Germinal center (tissue), 1 donor: ENCODE results near the gene SIAH1.
"Not testable (repeated sequence)": the region's sequence is repeated elsewhere in the genome, so short reads cannot be mapped to it uniquely, and the experiment has no call there.

Experiments used
- DNase-seq: peaks from one replicate; pipeline ENCODE4 v3.0.0; 2012; ENCODE audit warnings: mixed read lengths, low spot score

SIAH1 gene

DNA sequence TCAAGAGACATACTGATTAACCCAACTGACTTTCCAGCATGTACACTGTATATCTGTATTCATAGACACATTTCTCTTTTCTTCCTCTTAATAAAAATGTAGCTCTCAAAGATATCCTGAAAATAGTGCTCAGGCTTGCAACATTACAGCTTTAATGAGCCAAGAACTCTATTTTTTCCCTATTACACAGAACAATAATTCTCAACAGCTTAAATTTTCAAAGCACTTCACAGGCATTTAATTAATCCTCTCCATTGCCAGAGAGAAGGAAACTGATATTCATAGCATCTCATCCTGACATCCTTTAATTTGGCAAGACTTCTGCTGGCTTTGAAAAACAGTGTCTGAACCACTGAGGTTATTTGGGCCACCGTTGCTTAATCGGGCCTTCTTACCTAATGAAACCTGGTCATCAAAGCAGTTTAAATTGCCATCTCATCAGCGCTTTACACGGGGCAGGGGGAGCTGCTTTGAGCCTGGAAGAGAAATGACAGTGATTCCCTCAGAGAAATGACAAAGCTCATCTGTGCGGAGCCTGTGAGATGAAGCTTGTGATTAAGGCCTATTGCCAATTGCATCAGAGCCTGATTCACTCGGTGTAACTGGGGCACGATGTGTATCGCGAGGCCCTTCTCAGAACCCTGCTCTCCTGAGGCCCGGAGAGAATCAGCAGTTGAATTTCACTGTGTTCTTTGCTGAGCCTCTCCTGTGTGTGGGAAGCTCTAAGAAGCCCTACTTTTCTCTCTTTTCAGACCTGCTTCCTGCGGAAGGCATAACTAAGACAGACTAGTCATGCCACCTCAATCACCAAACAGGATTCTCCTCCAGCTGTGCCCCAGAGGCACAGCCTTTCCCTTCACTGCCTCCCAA lies 8.5 kb upstream of the SIAH1 start:
- DNase-seq: no peak

DNA sequence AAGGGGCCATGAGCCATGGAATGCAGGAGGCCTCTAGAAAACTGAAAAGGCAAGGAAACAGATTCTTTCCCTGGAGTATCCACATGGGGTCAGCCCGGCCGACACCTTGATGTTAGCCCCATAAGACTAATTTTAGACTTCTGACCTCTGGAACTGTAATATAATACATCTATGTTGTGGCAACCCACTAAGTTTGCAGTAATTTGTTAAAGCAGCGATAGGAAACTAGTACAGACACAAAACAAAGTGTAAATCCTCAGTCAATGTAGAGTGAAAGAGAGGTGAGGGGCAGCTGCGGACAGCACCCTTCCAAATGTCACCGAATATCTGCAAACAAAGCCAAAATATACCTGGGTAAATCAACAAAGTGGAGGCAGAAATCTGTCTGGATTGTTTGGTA lies 7.2 kb upstream of the SIAH1 start:
- DNase-seq: no peak

DNA sequence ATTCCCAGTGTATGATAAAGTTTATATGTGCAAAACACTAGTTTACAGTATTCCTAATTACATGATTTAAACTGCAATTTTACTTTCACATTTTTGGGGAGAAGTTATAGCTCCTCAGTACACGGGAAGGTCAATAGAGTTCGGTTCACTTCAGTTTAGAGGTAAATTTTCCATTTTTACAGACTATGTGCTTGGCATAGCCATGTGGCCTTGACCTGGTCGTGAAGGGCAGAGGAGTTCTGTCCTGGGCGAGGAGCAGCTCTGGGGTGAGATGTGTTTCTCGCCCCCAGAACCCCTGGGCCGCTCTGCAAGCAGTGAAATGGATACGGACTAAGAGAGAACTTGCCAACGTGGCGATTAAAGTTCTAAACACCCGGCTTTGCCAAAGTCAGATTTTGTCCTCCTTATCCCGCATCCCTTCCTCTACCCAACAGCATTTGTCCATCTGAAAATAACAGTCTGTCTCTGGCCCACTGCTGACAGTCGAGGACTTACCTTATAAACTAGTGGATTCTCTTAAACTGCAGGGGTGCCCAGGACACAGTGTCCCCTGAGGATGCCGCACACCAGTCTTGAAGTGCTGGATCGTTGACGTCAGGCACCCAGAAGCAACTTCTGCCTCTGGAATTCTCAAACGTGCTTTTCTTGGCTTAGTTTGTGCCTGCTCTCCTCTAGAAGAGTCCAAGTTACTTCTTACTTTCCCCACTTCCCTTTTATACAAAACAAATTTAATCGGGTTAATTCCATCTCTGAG lies 1.5 kb upstream of the SIAH1 start:
- no peak for DNase-seq

DNA sequence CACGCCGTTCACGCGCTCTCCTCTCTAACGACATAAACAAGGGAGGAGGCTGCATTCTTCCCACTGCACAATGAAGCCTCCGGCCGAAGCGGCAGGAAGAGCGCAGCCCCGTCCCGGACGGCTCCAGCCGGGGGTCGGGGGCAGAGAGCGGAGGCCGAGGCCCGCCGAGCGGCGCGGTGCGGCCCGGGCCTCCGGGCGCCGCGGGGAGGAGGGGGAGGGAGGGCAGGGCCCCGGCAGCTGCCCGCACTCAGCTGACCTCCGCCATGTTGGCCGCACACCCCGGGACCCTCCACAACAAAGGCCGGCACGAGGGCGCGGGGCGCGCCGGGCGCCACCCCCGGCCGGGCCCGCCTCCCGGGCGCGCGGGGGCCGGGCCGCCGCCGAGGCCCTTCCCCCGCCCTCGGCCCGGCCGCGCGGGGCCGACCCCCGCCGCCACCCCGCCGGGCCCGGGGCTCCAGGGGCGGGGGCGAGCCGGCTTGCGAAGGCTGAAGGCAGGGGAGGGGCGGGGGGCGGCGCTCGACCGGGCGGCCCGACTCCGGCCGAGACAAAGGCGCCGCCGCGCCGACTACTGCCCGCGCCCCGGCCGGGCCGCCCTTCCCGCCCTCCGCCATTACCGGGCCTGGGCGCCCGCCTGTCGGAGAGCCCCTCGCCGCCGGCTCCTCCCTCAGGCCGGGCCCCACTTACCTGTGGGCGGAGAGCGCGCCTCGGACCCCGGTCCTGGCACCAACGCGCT lies 527 bp downstream of the SIAH1 start:
- peak; percentile 63 for DNase-seq

DNA sequence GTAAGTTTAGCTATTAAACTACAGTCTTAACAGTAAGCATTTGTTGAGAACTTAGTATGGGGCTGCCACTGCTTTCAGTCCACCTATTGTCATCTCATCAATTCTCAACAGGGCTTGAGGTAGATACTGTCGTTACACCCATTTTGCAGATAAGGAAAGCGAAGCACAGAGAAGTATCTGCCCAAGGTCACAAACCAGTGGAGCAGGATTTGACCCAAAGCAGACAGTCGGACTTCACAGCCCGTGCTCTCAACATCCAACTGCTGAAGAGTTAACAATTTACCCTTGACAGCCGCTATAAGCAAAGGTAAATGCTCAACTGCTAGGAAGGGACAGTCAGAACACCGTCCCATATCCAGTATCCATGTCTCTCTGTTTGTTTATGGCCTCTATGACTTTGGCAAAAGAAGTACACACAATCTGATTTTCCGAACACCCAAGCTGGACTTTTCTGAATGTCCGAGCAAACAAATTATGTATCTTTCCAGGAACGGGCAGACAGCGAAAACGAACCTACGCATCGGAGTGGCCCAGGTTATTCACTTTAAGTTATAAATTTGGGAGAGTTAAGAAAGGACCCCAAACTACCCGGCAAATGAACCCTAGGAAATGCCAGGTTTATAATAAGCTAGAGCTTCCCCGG lies 1.2 kb downstream of the SIAH1 start:
- DNase-seq: peak; percentile 9

DNA sequence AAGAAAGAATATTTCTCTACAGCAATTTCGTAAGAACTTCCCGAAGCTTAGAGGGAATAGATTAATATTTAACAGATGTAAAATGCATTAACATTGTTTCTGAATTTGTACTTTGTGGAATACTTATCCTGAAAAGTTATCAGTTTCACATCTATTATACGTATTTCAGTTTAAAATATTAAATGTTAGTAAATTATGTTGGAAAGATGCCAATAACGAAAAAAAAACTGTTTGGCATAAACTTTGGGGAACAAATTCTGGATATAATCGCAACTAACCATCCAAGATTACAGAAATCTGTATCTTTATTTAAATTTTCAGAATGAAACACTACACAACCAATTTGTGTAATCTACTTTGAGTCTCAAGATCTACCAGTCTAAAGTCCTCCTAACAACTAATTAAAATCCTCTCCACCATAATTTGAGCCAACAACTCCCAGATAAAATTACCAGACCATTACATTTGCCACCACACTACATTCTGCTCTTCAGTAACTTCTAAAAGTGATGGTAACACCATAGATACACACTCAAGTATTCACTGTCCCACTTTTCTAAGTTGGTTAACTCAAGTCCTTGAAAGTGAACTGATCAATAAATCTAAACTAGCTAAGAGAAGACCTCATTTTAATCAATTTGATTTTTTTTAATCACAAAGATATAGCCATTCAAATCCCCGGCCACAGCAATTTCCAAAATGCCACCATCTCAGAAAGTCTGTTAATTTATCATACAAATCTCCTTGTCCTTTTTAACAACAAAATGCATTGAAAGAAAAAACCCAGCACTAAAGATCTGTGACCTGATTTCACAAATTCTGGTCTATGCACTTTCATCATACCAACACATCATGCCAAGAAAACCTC lies 2.0 kb downstream of the SIAH1 start:
- DNase-seq: no peak

DNA sequence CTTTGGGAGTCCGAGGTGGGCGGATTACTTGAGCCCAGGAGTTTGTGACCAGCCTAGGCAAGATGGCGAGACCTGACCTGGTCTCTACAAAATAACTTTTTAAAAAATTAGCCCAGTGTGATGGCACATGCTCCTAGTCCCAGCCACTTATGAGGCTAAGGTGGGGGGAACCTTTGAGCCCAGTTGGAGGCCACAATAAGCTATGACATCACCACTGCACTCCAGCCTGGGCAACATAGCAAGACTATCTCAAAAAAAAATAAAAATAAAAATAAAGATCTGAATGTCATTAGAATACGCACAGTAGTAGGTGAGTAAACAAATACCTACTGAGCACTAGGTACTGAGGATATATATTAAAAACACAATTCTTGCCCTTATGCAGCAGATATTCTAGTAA lies 3.1 kb downstream of the SIAH1 start:
- DNase-seq: no peak

DNA sequence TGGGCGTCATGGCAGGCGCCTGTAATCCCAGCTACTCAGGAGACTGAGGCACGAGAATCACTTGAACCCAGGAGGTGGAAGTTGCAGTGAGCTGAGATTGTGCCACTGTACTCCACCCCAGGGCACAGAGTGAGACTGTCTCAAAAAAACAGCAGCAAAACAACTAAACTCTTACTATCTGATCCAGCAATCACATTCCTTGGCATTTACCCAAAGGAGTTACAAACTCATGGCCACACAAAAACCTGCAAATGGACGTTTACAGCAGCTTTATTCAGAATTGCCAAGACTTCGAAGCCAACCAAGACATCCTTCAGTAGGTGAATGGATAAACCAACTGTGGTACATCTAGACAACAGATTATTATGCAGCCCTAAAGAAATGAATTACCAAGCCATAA lies 4.0 kb downstream of the SIAH1 start:
- no peak for DNase-seq

DNA sequence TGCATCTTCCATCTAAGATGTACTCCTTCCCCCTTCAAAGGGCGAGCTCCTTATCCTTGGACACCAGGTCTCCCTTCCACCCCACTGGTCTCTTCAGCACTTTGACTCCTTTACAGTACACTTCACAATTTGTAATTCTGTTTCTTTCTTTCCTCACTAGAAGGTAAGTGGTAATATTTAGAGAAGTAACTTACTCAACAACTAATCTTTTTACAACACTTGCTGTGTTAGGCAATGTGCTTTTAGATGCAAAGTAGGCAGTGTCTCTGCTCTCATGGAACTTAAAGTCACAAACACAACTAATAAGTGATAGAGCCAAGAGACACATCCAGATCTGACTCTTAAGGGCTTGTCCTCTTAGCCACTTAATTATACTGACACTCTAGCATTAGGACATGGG lies 6.4 kb downstream of the SIAH1 start:
- no peak for DNase-seq

DNA sequence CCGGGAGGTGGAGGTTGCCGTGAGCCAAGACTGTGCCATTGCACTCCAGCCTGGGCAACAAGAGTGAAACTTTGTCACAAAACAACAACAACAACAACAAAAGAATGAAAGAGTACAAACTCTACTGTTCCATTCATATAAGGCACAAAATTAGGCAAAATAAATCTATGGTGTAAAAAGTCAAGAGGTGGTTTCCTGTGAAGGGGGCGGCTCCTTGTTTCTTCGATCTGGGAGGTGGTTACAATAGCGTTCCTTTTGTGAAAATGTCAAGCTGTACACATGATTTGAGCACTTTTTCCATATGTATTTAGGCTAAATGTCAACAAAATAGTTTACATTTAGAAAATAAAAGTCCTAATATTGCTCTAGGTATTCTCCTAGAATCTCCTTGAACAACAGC lies 6.9 kb downstream of the SIAH1 start:
- no peak for DNase-seq

DNA sequence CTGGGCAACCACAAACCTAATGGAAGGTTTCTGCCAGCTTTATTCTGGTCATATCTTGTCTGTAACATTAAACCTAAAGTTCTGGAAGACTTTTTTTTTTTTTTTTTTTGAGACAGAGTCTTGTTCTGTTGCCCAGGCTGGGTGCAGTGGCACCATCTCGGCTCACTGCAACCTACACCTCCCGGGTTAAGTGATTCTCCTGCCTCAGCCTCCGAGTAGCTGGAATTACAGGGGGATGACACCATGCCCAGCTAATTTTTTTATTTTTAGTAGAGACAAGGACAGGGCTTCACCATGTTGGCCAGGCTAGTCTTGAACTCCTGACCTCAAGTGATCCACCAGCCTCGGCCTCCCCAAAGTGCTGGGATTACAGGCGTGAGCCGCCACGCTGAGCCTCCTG lies 7.9 kb downstream of the SIAH1 start:
- not testable (repeated sequence) for DNase-seq

DNA sequence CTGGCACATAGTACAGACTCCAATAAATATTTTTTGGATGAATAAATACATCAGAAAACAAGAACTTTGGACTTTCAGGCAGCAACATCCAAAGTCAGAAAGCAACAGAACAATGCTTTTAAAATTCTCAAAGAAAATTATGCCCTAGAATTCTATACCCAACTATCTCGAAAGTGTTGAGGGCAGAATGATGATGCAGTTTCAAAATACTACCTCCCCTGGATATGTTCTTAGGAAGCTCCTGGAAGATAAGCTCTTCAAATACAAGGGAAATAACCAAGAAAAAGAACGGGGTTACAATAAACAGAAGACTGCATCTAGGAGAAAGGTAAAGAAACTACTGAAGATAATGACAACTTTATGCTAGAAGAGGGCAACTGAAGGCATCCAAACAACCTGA lies 11.0 kb downstream of the SIAH1 start:
- DNase-seq: no peak

DNA sequence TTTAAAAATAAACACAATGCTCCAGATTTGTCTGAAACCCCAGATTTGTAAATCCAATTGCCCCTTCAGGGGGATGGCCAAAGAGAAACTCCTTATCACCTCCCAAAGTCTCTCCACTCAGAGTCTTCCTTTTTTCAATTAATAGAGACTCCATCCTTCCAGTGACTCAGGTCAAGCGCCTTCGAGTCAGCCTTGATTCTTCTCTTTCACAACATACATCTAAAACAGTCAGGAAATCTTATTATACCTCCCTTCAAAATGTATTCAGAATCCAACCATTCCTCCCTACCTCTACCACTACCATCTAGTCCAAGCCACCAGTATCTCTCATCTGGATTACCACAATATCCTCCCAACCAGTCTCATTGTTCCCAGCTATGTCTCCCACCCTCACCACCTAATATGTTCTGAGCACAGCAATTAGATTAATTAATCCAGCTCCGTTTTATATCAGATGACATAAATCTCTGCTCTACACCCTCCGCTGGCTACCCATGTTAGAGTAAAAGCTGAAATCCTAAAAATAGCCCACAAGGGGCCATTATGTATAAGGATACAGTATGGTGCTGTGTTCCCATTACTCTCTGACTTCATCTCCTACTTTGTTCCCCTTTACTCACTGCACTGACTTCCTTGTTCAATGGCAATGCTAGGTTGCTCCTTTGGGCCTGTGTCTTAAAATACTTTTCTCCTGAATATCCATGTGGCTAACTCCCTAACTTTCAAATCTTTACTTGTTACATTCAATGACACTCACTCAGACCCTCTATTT lies 11.8 kb downstream of the SIAH1 start:
- DNase-seq: no peak

DNA sequence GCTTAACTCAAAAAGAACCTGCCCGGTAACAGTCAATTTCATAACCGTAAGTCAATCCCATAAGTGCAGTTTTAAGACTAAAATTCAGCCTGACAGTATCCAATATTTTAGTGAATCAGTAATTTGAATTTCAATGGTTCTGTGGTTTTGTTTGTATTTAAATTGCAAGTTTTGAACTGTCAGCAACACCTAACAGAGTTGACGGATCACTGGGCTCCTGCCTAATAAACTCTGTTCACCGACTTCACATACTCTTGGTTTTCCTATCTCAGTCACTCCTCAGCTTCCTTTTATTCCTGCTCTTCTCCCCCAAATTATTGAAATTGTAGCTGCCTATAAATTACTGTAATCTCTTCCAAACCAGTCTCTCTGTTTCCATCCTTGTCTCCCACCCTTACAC lies 12.5 kb downstream of the SIAH1 start:
- DNase-seq: no peak

DNA sequence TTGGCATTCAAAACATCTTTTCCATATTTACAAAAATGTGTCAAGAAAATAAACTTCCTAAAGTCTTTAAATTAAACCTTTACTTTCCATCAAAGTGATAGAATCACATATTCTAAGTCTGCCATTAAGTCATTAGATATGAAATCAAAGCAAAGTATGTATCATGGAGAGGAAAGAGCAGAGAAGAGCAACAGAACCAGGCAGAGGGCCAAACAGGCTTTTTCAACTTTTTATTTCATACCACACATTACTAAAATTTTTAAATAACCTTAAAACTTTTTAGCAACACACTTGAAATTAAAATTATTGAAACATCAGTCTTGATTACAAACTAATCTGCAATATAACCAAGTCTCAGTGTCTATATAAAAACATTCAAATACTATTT lies 13.8 kb downstream of the SIAH1 start:
- no peak for DNase-seq

DNA sequence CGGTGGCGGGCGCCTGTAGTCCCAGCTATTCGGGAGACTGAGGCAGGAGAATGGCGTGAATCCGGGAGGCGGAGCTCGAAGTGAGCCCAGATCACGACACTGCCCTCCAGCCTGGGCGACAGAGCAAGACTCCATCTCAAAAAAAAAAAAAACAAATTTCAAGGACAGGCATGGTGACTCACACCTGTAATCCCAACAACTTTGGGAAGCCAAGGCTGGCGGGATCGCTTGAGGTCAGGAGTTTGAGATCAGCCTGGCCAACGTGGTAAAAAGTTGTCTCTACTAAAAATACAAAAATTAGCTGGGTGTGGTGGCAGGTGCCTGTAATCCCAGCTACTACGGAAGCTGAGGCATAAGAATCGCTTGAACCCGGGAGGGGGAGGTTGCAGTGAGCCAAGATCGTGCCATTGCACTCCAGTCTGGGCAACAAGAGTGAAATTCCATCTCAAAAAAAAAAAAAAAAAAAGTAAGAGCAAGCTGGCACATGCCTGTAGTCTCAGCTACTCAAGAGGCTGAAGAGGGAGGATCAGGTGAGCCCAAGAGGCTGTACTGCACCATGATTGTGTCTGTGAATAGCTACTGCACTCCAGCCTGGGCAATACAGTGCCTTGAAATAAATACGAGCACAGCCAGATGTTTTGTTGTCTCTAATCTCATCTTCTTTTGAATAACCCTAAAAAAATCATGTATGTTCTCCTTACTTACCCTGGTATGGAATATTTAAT lies 14.4 kb downstream of the SIAH1 start:
- not testable (repeated sequence) for DNase-seq

DNA sequence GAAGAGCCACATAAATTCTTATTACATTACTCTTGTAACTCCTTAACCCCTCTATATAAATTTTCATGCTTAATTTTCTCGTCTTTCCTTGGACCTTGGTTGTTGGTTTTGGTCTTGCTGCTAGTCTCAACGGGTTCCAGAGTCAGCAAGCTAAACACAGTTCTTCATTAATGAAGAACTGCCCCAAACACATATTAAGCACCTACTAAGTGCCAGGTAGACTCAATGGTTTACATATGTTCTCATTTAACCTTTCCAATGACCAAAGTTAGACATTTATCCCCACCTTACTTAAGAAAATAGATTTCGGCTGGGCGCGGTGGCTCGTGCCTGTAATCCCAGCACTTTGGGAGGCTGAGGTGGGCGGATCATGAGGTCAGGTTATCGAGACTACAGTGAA lies 15.0 kb downstream of the SIAH1 start:
- DNase-seq: no peak

DNA sequence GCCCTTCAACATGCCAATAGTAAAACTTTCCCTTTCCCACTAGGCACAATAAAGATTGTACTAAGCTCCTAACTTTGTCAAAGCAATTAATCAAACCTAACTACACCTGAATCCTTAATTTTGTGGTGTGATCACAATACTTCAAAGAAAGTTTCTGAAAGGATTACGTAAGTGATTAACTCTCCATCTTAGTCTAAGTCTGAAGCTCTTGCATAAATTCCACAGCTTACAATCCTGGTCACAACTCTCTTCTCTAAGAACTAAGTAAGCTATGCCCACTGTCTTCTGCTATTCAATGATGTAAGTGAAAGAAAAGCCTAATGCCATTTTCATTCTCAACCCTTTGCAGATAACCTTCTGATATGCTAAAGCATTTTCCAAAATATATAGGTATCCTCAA lies 15.4 kb downstream of the SIAH1 start:
- DNase-seq: no peak

DNA sequence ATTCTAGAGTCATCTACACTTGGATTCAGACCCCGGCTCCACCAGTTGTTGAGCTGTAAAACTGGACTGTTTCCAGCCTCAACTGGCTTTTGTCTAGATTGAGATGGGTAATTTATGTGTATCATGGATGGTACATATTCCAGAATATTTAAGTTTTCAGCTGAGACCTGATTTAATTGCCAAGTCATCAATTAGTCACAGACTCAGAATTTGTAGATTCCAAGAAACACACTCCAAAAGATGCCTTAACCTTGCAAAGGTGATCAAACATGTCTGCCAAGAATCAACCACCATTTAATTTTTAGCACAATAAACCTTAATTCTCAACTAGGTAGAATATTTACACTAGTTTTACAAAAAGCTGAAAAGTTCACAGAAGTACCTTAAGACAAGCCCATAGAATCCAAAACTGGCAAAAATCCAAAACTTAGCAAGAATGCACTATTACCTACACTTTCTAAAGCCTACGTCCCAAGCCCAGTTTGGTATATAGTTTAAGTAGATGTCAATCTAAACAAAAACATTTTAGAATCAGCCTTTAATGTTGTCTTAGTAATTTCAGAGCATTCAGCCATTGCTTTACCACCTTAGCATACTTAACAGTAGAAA lies 17.7 kb downstream of the SIAH1 start:
- no peak for DNase-seq
